ENCODE measurements around the gene PFKFB4.

Gene PFKFB4

GRCh38 chr3:48532271-48532976 is 24.2 kb downstream of the PFKFB4 start:
- no peak for TF ChIP-seq CTCF (IDR thresholded peaks at IDR 0.05)

GRCh38 chr3:48528754-48529153 is 27.8 kb downstream of the PFKFB4 start:
- TF ChIP-seq CTCF (IDR thresholded peaks at IDR 0.05): no peak

- TF ChIP-seq CTCF (IDR thresholded peaks at IDR 0.05): no peak
Measured at GRCh38 chr3:48528048-48528447, 28.6 kb downstream of the PFKFB4 start.

GRCh38 chr3:48524970-48525369 is 31.6 kb downstream of the PFKFB4 start:
- no peak for TF ChIP-seq CTCF (IDR thresholded peaks at IDR 0.05)

- TF ChIP-seq CTCF (IDR thresholded peaks at IDR 0.05): no peak
Measured at GRCh38 chr3:48521635-48522034, 35.0 kb downstream of the PFKFB4 start.

- TF ChIP-seq CTCF (IDR thresholded peaks at IDR 0.05): no peak
Measured at GRCh38 chr3:48519277-48519643, 37.3 kb downstream of the PFKFB4 start.

GRCh38 chr3:48518638-48519276 is 37.8 kb downstream of the PFKFB4 start:
- no peak for TF ChIP-seq CTCF (IDR thresholded peaks at IDR 0.05)
